Naive thymus-derived CD8-positive, alpha-beta T cell (primary cell): ENCODE data around the gene GAPDHS. TPM values are rescaled to one million over a fixed set of nuclear protein-coding genes. Genes with fewer than 3 reads are reported as not detected.

Source experiments
- ATAC-seq, 2 donors: fragments of 150-1000 bp; cut with Tn5 transposase in 1 of 2; sonication (Bioruptor Pico), chemical (Tn5 transposase) in 1 of 2; 1 replicate in 1 of 2; 2 replicates in 1 of 2; pipeline ENCODE4 v1.10.0; 2021; ENCODE audit warnings: mild to moderate bottlenecking in 2 of 2, moderate library complexity in 2 of 2
- POLR2A ChIA-PET: fragments of 350-600 bp; sonication (Branson Sonifier 250); formaldehyde crosslinking; loops from one replicate; lab custom pipeline; 2021; ENCODE audit warnings: antibody characterized with exemption; lab: Charles Lee
- DNase-seq, 10 donors: peaks; one replicate each; pipeline versions ENCODE4 v3.0.0 to v3.0.0-alpha.2; 2020 to 2022
- H3K27ac Mint-ChIP-seq, 10 donors: one replicate each; pipeline ENCODE4 v1.8.0; 2020 to 2022; ENCODE audit warnings: mild to moderate bottlenecking in 10 of 10, mixed read lengths in 10 of 10, moderate library complexity in 4 of 10, inconsistent platforms in 1 of 10
- H3K27me3 Mint-ChIP-seq, 5 donors: one replicate each; pipeline ENCODE4 v1.8.0; 2021 to 2022; ENCODE audit warnings: mixed read lengths in 5 of 5
- H3K36me3 Mint-ChIP-seq, 3 donors: one replicate each; pipeline ENCODE4 v1.8.0; 2020 to 2022; ENCODE audit warnings: mixed read lengths in 3 of 3, mild to moderate bottlenecking in 2 of 3, inconsistent platforms in 1 of 3
- H3K4me1 Mint-ChIP-seq, 4 donors: one replicate each; pipeline ENCODE4 v1.8.0; 2021 to 2022; ENCODE audit warnings: mixed read lengths in 4 of 4
- H3K4me3 Mint-ChIP-seq, 10 donors: one replicate each; pipeline ENCODE4 v1.8.0; 2020 to 2022; ENCODE audit warnings: mild to moderate bottlenecking in 10 of 10, mixed read lengths in 10 of 10, moderate library complexity in 6 of 10, inconsistent platforms in 1 of 10
- H3K9me3 Mint-ChIP-seq, 9 donors: one replicate each; pipeline ENCODE4 v1.8.0; 2020 to 2022; ENCODE audit warnings: mixed read lengths in 9 of 9, mild to moderate bottlenecking in 3 of 9, inconsistent platforms in 1 of 9, moderate library complexity in 1 of 9
- polyA plus RNA-seq, 3 donors: library from polyadenylated mRNA; unstranded; fragments of 300-500 nt; fragmentation: Illumina TruSeq; gene quantifications; one replicate each; pipeline ENCODE4 v1.2.3, GENCODE V29; 2021
- total RNA-seq, 8 experiments: library from RNA in 2 of 8; stranded (reverse) in 2 of 8; gene quantifications; one replicate each; pipeline ENCODE4 v1.2.3 and lab custom pipeline; 2021 to 2026

GAPDHS gene
- total and polyA plus RNA-seq, 5 experiments from 2014 or later, result not detected

- Mint-ChIP-seq H3K4me3 (no peak within 1 kb of the TSS), H3K27ac (peak within 1 kb of the TSS in 1 of 10 donors; percentile 56), H3K4me1 (peaks cover 3 to 19% (median 15%) of the 10 kb centered on the region in 4 donors), H3K9me3 (no peaks in the 10 kb centered on the region), H3K36me3 (no peaks in the 10 kb centered on the region), H3K27me3 (peaks cover 11 to 61% (median 28%) of the 10 kb centered on the region in 5 donors)
- DNase-seq (no peak), ATAC-seq (no peak)
- POLR2A ChIA-PET, result no interaction called here
These were observed 19.5 kb upstream of the GAPDHS start, which contains the start of gene DMKN for GRCh38 chr19:35513628-35514281. Gene DMKN (minus strand): TSS chr19:35513649. CDS start chr19:35513475, 174 bp downstream.

DNA sequence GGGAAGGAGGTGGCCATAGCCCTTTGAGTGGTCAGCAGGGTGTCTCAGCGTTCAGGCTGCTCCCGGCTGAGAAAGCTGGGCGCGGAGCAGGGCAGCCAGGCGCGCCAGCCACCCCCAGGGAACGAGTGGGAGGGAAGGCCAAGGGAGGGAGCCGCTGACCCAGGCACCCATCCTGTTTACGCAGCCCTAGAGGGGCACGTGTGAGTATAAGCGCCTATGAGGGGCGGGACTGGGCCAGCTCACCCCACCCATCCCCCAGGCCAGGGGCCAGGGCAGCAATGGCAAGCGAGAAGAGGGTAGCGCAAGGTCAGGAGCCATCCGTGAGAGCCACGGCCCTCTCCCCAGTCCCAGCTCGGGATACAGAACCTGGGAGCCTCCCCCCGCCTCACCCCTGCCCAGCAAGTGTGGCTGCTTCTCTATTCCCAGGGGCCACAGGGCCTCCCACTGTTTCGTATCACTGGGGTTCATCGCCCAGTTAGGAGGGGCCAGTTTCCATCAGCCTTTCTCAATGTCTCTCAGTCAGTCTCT lies 18.9 kb upstream of the GAPDHS start:
- DNase-seq (no peak), ATAC-seq (no peak)
- Mint-ChIP-seq H3K36me3 (no peaks in the 10 kb centered on the region), H3K9me3 (no peaks in the 10 kb centered on the region), H3K4me3 (no peak overlapping the region), H3K27ac (no peak overlapping the region), H3K4me1 (peaks cover 3 to 16% (median 13%) of the 10 kb centered on the region in 4 donors), H3K27me3 (peaks cover 11 to 65% (median 28%) of the 10 kb centered on the region in 5 donors)
- POLR2A ChIA-PET, result no interaction called here

DNA sequence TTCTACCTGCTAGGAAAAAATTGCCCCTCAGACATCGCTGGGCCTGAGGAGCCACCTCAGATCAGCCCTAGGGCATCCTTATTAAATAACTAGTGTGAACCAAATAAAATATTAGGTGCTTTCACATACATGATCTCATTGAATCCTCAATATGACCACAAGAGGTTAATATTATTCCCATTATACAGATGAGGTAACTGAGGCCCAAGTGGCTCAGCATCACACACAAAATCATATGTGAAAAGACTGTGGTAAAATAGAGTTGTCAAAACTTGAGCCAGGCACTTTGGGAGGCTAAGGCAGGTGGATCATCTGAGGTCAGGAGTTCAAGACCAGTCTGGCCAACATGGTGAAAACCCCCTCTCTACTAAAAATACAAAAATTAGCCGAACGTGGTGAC lies 16.9 kb upstream of the GAPDHS start:
- H3K27me3 Mint-ChIP-seq, result peaks cover 10 to 57% (median 30%) of the 10 kb centered on the region in 5 donors
- POLR2A ChIA-PET, result no interaction called here

GRCh38 chr19:35517342-35517741 lies 15.9 kb upstream of the GAPDHS start:
- no peaks in the 10 kb centered on the region for H3K4me1 Mint-ChIP-seq
- no peak for DNase-seq
- no peak for ATAC-seq
- no peaks in the 10 kb centered on the region for H3K36me3 Mint-ChIP-seq
- POLR2A ChIA-PET, result interaction anchor here (0.7 kb wide), 2 partner anchors 33 to 347 kb away, joined by 3 to 4 read pairs; no protein-coding TSS in a partner anchor
- peak overlapping the region in 1 of 10 donors; percentile 1 for H3K4me3 Mint-ChIP-seq
- peaks cover 7 to 46% (median 22%) of the 10 kb centered on the region in 5 donors for H3K27me3 Mint-ChIP-seq
- no peak overlapping the region for H3K27ac Mint-ChIP-seq
- H3K9me3 Mint-ChIP-seq, result no peaks in the 10 kb centered on the region

More for the DNA sequence above, 16.9 kb upstream of the GAPDHS start:
- ATAC-seq (no peak), DNase-seq (no peak)
- Mint-ChIP-seq H3K4me1 (no peaks in the 10 kb centered on the region), H3K9me3 (no peaks in the 10 kb centered on the region), H3K4me3 (no peak overlapping the region), H3K36me3 (no peaks in the 10 kb centered on the region), H3K27ac (no peak overlapping the region)

DNA sequence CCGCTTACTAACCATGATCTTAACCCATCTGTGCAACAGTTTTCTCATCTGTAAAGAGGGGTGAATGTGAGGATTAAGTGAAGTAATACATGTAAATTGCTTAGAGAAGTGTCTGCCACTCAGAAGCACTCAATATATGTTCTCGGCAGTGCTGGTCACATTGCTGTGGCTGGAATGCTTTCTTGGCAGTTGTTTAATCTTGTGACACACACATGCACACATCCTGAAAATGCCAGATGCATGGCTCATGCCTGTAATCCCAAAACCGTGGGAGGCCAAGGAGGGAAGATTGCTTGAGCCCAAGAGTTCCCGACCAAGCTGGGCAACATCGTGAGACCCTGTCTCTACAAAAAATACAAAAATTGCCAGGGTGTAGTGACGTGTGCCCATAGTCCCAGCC lies 14.9 kb upstream of the GAPDHS start:
- Mint-ChIP-seq H3K27me3 (peaks cover 7 to 37% (median 13%) of the 10 kb centered on the region in 5 donors), H3K27ac (no peak overlapping the region), H3K4me1 (no peaks in the 10 kb centered on the region), H3K4me3 (no peak overlapping the region), H3K9me3 (no peaks in the 10 kb centered on the region), H3K36me3 (no peaks in the 10 kb centered on the region)
- POLR2A ChIA-PET, result interaction anchor here (0.7 kb wide), 1 partner anchor 346 kb away, joined by 3 read pairs; no protein-coding TSS in a partner anchor
- ATAC-seq (no peak), DNase-seq (no peak)

GRCh38 chr19:35519291-35519690 lies 14.0 kb upstream of the GAPDHS start:
- H3K36me3 Mint-ChIP-seq, result no peaks in the 10 kb centered on the region
- POLR2A ChIA-PET, result no interaction called here
- no peak for ATAC-seq
- no peak for DNase-seq
- no peaks in the 10 kb centered on the region for H3K9me3 Mint-ChIP-seq
- peak overlapping the region in 1 of 10 donors; percentile 6 for H3K27ac Mint-ChIP-seq
- peaks cover 5 to 33% (median 16%) of the 10 kb centered on the region in 5 donors for H3K27me3 Mint-ChIP-seq
- H3K4me1 Mint-ChIP-seq, result no peaks in the 10 kb centered on the region
- no peak overlapping the region for H3K4me3 Mint-ChIP-seq

DNA sequence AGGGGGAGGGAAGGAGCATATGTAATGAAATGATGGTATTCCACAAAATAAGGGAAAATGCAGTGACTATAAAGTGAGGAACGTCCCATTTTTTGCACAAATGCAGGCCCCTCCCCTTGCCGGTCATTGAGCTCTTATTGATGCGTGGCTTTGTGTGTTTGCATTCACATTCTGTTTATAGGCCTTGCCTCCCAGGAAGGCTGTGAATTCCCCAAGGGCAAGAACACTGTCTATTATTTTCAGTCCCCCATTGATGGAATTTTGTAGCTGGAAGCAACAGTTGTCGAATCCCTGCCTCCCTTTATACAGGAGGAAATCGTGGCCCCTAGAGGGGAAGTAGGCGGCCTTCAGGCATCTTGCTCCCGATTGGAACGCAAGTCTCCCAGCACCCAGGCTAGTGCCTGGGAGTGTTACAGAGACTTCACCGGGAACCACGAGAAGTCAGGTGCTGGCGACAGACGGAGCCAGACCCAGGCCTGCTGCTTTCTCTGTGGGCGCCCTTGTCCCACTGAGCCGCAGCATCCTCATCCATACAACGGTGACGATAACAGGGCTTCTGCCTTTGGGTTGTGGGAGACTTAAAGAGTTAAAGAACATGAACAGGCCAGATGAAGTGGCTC lies 12.0 kb upstream of the GAPDHS start:
- no peak overlapping the region for H3K4me3 Mint-ChIP-seq
- peaks cover 3 to 29% (median 15%) of the 10 kb centered on the region in 5 donors for H3K27me3 Mint-ChIP-seq
- no peaks in the 10 kb centered on the region for H3K36me3 Mint-ChIP-seq
- no peak overlapping the region for H3K27ac Mint-ChIP-seq
- no peak for ATAC-seq
- H3K9me3 Mint-ChIP-seq, result no peaks in the 10 kb centered on the region
- no peak for DNase-seq
- POLR2A ChIA-PET, result no interaction called here
- no peaks in the 10 kb centered on the region for H3K4me1 Mint-ChIP-seq

- no peaks in the 10 kb centered on the region for H3K36me3 Mint-ChIP-seq
- POLR2A ChIA-PET, result no interaction called here
- peaks cover 0 to 2% (median 0%) of the 10 kb centered on the region in 4 donors for H3K4me1 Mint-ChIP-seq
- no peaks in the 10 kb centered on the region for H3K9me3 Mint-ChIP-seq
- peaks cover 5 to 37% (median 21%) of the 10 kb centered on the region in 5 donors for H3K27me3 Mint-ChIP-seq
- ATAC-seq (no peak), DNase-seq (no peak)
- H3K4me3 Mint-ChIP-seq, result no peak overlapping the region
- peak overlapping the region in 1 of 10 donors; percentile 12 for H3K27ac Mint-ChIP-seq
These were observed 10.4 kb upstream of the GAPDHS start for GRCh38 chr19:35522745-35523327.

- DNase-seq, result no peak
- Mint-ChIP-seq H3K4me1 (peaks cover 0 to 3% (median 0%) of the 10 kb centered on the region in 4 donors), H3K36me3 (no peaks in the 10 kb centered on the region), H3K9me3 (no peaks in the 10 kb centered on the region), H3K27ac (no peak overlapping the region), H3K4me3 (no peak overlapping the region), H3K27me3 (peaks cover 9 to 48% (median 34%) of the 10 kb centered on the region in 5 donors)
- ATAC-seq, result no peak
- POLR2A ChIA-PET, result no interaction called here
These were observed 8.9 kb upstream of the GAPDHS start for GRCh38 chr19:35524181-35524837.

DNA sequence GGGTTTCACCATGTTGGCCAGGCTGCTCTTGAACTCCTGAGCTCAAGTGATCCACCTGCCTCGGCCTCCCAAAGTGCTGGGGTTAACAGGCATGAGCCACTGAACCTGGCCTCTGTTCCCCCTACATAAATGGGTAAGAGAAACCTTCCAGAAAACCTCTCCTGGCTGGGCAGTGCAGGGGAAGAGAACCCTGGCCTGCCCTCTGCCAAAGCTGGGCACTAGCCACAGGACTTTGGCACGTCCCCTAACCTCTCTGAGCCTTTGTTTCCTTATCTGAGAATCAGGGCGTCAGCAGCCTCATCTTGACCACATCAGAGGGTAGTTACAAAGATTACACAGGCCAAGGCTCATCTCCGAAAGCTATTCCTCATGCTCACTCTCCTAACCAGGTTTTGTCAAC lies 7.4 kb upstream of the GAPDHS start:
- POLR2A ChIA-PET, result no interaction called here
- Mint-ChIP-seq H3K27ac (no peak overlapping the region), H3K27me3 (peaks cover 9 to 44% (median 32%) of the 10 kb centered on the region in 5 donors), H3K4me1 (peaks cover 0 to 3% (median 0%) of the 10 kb centered on the region in 4 donors), H3K36me3 (no peaks in the 10 kb centered on the region), H3K9me3 (no peaks in the 10 kb centered on the region), H3K4me3 (no peak overlapping the region)
- DNase-seq, result no peak
- no peak for ATAC-seq

DNA sequence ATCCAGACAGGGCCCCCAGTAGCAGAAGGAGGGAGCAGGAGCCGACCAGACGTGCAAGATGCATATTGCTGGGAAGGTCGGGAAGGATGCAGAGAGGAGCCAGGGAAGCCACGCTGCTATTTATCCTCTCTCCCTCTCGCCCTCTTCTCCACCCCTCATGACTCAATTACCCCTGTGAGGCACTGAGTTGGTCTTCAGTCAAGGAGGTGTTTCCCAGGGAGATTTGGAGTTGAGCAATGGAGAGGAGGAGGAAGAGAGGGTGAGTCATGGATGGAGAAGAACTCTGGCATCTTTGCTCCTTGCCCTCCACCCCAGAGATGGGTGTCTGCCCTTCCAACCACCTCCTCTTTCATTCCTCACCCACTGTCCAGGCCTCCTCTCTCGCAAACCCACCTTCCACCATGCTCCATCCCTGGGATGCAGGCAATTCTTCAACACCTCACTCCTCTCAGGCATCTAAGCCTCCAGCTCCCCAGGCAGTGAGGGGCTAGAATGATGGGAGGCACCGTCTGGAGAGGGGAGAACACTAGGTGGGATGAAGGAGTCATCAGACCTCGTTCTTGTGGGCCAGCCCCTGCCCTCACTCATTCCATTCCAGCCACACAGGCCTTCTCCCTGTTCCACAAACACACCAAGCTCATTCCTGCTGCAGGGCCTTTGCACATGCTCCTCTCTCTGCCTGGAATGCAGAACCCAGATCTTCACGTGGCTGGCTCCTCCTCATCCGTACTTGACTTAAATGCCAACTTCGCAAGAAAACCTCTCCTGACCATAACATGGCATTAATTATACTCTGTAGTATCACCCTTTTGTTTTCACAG lies 4.8 kb upstream of the GAPDHS start, which contains the start of gene SBSN:
Gene SBSN (minus strand): TSS at position 94 of the 821 bp plus-strand sequence. CDS start 30 bp downstream, at position 64.
- H3K4me1 Mint-ChIP-seq, result peaks cover 6 to 9% (median 8%) of the 10 kb centered on the region in 4 donors
- ATAC-seq (no peak), DNase-seq (no peak)
- H3K9me3 Mint-ChIP-seq, result no peaks in the 10 kb centered on the region
- H3K4me3 Mint-ChIP-seq, result no peak within 1 kb of the TSS
- peaks cover 9 to 52% (median 35%) of the 10 kb centered on the region in 5 donors for H3K27me3 Mint-ChIP-seq
- POLR2A ChIA-PET, result no interaction called here
- peak within 1 kb of the TSS in 1 of 10 donors; percentile 69 for H3K27ac Mint-ChIP-seq
- no peaks in the 10 kb centered on the region for H3K36me3 Mint-ChIP-seq
